ENCODE data around the gene ATP13A4. TPM values are rescaled to one million over a fixed set of nuclear protein-coding genes. Genes with fewer than 3 reads are reported as not detected.

The ATP13A4 gene
- total RNA-seq, 2 experiments from 2014 or later = 0.98 to 1.6 TPM

DNA sequence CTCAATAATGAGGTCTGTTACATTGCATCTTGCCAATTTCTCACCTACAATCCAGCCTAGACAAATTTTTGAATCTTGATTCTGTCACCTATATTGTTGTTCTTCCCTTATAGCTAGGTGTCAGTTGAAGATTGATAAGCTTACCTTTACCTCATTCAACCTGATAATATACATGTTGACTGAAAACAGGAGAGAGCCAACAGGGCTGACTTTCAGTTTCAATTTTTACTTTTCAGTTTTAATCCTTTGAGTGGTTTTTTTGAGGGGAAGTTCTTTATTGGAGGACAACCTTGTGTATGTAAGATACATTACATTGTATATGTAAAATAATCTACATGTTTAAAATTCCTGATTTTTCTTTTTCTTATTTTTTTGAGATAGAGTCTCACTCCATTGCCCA lies 181.9 kb downstream of the ATP13A4 start:
- Histone ChIP-seq H3K9me3 (ENCODE audit: control insufficient read depth in 1 of 2, insufficient read depth in 1 of 2, low read length in 2 of 2) (no peaks in the 10 kb centered on the region), H3K27me3 (ENCODE audit: control insufficient read depth in 1 of 2, insufficient read depth in 2 of 2, low read length in 2 of 2) (peaks cover 0 to 4% of the 10 kb centered on the region in 2 experiments), H3K4me3 (ENCODE audit: low read length) (no peak overlapping the region), H3K4me1 (ENCODE audit: insufficient read depth, low read length) (no peaks in the 10 kb centered on the region), H3K36me3 (ENCODE audit: insufficient read depth, low read length) (no peaks in the 10 kb centered on the region), H3K27ac (ENCODE audit: low read depth in 1 of 2, low read length in 2 of 2) (no peak overlapping the region)
- TF ChIP-seq, protein P1, sequence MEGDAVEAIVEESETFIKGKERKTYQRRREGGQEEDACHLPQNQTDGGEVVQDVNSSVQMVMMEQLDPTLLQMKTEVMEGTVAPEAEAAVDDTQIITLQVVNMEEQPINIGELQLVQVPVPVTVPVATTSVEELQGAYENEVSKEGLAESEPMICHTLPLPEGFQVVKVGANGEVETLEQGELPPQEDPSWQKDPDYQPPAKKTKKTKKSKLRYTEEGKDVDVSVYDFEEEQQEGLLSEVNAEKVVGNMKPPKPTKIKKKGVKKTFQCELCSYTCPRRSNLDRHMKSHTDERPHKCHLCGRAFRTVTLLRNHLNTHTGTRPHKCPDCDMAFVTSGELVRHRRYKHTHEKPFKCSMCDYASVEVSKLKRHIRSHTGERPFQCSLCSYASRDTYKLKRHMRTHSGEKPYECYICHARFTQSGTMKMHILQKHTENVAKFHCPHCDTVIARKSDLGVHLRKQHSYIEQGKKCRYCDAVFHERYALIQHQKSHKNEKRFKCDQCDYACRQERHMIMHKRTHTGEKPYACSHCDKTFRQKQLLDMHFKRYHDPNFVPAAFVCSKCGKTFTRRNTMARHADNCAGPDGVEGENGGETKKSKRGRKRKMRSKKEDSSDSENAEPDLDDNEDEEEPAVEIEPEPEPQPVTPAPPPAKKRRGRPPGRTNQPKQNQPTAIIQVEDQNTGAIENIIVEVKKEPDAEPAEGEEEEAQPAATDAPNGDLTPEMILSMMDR (IDR thresholded peaks at IDR 0.05) = no peak
- ChIA-PET POLR2A (no interaction called here), CTCF (no interaction called here)
- ATAC-seq (ENCODE audit: poor library complexity) (no peak), DNase-seq (no peak)
- H3K4me3 Mint-ChIP-seq = no peak overlapping the region
- no peaks in the 10 kb centered on the region for H3K4me1 Mint-ChIP-seq (ENCODE audit: low read depth)
- intact Hi-C loops (cut with DNase I, micrococcal nuclease) = no loop called here
- no peak overlapping the region for H3K27ac Mint-ChIP-seq
- no peaks in the 10 kb centered on the region for H3K36me3 Mint-ChIP-seq (ENCODE audit: low read depth)
- no peaks in the 10 kb centered on the region for H3K9me3 Mint-ChIP-seq
- H3K27me3 Mint-ChIP-seq = peaks cover 32% of the 10 kb centered on the region

DNA sequence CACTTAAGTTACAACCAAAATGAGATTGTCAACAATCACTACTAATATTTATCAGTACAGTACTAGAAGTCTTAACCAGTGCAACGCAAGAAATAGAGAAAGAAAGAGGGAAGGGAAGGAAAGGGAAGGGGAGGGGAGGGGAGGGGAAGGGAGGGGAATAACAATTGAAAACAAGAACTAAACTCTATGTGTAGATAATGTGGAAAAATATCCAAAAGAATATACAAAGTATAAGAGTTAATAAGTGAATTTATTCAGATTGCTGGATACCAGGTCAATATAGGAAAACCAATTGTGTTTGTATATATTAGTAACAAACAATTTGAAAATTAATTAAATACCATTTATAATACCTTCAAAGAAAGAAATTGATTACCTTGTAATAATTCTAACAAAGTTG lies 186.8 kb downstream of the ATP13A4 start:
- DNase-seq (no peak), ATAC-seq (ENCODE audit: poor library complexity) (no peak)
- H3K9me3 ChIP-seq (ENCODE audit: control insufficient read depth in 1 of 2, insufficient read depth in 1 of 2, low read length in 2 of 2) = no peaks in the 10 kb centered on the region
- Mint-ChIP-seq H3K9me3 (no peaks in the 10 kb centered on the region), H3K27me3 (peaks cover 27% of the 10 kb centered on the region), H3K36me3 (ENCODE audit: low read depth) (no peaks in the 10 kb centered on the region), H3K4me3 (no peak overlapping the region), H3K27ac (no peak overlapping the region), H3K4me1 (ENCODE audit: low read depth) (no peaks in the 10 kb centered on the region)
- no peak overlapping the region for H3K27ac ChIP-seq (ENCODE audit: low read depth in 1 of 2, low read length in 2 of 2)
- H3K4me1 ChIP-seq (ENCODE audit: insufficient read depth, low read length) = no peaks in the 10 kb centered on the region
- TF ChIP-seq, protein P1 (IDR thresholded peaks at IDR 0.05) = no peak
- H3K36me3 ChIP-seq (ENCODE audit: insufficient read depth, low read length) = no peaks in the 10 kb centered on the region
- H3K4me3 ChIP-seq (ENCODE audit: low read length) = no peak overlapping the region
- H3K27me3 ChIP-seq (ENCODE audit: control insufficient read depth in 1 of 2, insufficient read depth in 2 of 2, low read length in 2 of 2) = peaks cover 0 to 7% of the 10 kb centered on the region in 2 experiments
- POLR2A ChIA-PET = no interaction called here
- CTCF ChIA-PET = no interaction called here
- intact Hi-C loops (cut with DNase I, micrococcal nuclease) = no loop called here

DNA sequence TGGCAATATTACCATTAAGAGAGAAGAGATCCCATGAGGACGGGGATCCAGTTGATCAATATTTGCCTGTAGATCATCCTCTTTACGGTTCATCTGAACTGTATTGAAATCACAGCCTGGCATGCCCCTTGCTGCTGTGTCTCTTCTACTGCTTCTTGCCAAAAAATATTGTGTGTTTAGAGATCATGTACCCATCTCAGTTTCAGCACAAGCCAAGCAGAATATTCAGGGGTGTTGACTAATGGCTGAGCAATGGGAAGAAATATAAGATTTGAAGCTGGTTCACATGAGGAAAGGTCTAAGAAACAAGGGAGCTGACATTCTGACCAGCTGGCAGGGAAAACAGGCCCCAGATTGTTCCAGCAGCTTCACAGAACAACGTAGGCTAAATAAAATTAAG lies 197.4 kb downstream of the ATP13A4 start:
- no peaks in the 10 kb centered on the region for H3K27me3 ChIP-seq (ENCODE audit: control insufficient read depth in 1 of 2, insufficient read depth in 2 of 2, low read length in 2 of 2)
- H3K4me1 Mint-ChIP-seq (ENCODE audit: low read depth) = no peaks in the 10 kb centered on the region
- DNase-seq (no peak), ATAC-seq (ENCODE audit: poor library complexity) (no peak)
- no peak overlapping the region for H3K4me3 ChIP-seq (ENCODE audit: low read length)
- ChIA-PET POLR2A (no interaction called here), CTCF (no interaction called here)
- H3K27me3 Mint-ChIP-seq = peaks cover 7% of the 10 kb centered on the region
- H3K27ac Mint-ChIP-seq = no peak overlapping the region
- H3K4me1 ChIP-seq (ENCODE audit: insufficient read depth, low read length) = no peaks in the 10 kb centered on the region
- no peaks in the 10 kb centered on the region for H3K36me3 ChIP-seq (ENCODE audit: insufficient read depth, low read length)
- H3K4me3 Mint-ChIP-seq = no peak overlapping the region
- peaks cover 3% of the 10 kb centered on the region for H3K9me3 Mint-ChIP-seq
- H3K36me3 Mint-ChIP-seq (ENCODE audit: low read depth) = no peaks in the 10 kb centered on the region
- no peak overlapping the region for H3K27ac ChIP-seq (ENCODE audit: low read depth in 1 of 2, low read length in 2 of 2)
- H3K9me3 ChIP-seq (ENCODE audit: control insufficient read depth in 1 of 2, insufficient read depth in 1 of 2, low read length in 2 of 2) = no peaks in the 10 kb centered on the region
- TF ChIP-seq, protein P1 (IDR thresholded peaks at IDR 0.05) = no peak
- intact Hi-C loops (cut with DNase I, micrococcal nuclease) = no loop called here
